GM21786 (cell line): ENCODE measurements around the gene ZNF775.

ENCODE experiments used
- ATAC-seq: cut with Tn5 transposase; IDR thresholded peaks from one replicate; pipeline ENCODE4 v1.9.1; 2021; ENCODE audit not compliant: unreplicated experiment

Gene ZNF775

DNA sequence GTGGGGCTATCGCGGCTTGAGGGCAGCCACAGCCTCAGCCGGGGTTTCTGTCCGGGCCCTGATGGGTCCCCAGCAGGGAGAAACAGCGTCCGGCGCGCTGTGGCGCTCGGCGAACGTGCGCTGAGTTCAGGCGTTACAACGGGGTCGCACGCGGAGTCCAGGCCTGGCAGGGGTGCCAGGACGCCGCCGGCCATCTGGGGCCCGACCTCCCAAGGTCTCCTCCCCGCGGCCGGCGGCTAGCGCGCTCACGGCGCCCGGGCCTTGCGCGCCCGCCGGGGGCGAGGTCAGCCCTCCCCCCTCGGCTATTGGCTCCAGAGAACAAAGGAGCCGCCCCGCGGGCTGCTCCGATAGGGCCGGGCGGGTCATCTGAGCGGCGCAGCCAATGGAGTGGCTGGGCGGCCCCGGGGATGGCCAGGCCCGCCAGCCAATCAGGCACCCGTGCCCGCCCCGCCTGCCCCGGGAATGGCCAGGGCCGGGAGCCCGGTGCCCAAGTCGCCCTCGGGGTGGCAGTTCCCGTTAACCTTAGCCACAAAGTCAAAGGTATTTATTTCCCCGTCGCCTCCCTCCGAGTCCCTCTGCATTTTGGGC, at the start of gene ZNF775:
Gene ZNF775, plus strand, starts transcription at position 478 of the 588 bp plus-strand sequence. CDS start 9,141 bp downstream, outside the sequence.
- peak; percentile 63 for ATAC-seq

DNA sequence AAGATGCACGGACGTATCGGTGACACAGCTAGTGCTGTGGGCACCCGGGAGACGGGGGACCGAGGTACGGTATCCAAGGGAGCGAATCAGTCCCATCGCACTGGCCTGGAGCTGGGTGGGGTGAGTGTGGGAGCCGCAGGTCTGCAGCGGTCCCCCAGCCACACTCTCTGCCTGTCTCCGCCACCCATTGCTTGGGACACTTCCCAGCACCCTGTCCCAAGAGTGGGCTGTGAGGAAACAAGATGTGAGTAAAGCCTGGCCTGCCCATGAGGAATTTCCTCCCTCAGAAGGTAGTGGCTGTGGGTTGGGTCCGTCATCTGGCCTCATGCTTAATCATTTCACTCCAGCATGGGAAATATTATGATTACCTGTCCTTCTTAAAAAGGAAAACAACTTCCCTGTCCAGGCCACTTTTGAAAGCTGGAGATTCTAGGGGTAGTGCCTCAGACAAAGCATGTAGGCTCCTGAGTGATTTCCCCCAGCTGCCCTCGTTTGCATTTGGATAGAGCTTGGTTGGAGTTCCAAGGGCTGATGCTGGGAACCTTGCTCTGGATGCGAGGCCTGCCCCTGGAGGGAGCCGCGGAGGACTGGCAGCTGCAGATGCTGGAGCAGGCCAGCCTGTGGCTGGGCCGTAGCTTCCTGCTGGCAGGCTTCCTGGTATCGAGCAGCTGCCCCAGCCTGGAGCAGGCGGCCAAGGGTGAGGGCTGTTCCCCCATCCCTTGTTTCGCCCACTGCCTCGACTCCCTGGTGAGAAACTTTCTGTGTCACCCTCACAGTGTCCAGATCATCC, 49.6 kb upstream of the ZNF775 start:
- no peak for ATAC-seq

DNA sequence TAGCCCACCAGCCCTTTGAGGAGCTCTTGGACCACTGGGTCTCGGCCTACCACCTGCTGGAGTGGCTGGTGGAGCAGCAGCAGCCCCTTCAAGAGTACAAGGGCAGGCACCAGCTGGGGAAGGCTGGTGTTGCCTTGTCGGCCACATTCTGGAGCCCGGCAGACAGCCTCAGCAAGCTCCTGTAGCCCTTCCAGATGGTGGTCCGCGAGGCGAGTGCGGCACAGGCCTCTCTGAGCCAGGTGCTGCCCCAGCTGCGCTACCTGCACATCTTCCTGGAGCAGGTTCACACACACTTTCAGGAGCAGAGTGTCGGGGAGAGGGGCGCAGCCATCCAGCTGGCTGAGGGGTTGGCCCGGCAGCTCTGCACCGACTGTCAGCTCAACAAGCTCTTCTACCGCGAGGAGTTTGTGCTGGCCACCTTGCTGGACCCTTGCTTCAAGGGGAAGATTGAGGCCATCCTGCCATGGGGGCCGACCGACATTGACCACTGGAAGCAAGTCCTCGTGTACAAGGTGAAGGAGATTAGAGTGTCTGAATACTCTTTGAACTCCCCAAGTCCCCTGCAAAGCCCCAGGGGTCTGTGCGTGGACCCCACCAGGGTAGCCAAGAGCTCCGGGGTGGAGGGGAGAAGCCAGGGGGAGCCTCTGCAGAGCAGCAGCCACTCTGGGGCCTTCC, 48.8 kb upstream of the ZNF775 start:
- no peak for ATAC-seq

DNA sequence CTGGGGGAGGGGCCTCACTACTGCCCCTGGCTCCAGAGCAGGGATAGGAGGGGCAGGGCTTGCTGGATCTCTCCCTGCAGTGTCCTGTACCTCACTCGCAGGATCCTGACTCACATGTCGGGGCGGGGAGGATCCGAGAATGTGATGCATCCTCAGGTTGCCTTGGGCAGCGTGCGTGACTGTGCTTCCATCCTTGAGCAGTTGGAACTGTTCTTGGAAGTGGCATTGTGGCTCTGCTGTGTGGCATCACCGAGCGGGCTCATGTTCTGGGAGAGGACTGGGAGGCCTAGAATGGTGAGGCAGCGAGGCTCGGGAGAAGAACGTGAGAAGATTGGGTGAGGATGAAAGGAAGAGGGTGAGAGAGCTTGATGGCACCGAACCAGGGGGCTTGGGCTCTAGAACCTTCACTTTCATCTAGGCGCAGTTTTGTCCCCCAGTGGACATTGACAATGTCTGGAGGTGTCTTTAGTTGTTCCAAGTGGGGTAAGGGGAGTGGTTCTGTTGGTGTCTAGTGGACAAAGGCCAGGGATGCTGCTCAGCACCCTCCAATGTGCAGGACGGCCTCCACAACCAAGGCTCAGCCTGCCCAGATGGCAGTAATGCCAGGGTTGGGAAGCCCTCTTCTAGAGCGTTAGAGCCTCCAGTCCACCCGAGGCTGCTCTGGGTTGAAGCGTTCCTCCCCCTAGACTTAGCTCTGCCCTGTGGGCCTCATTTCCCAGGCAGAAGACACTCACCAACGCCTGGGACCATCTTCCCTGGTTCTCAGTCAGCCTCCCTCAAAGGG, 46.1 kb upstream of the ZNF775 start:
- ATAC-seq: no peak

GRCh38 chr7:150333659-150334058, 45.5 kb upstream of the ZNF775 start:
- ATAC-seq: no peak

DNA sequence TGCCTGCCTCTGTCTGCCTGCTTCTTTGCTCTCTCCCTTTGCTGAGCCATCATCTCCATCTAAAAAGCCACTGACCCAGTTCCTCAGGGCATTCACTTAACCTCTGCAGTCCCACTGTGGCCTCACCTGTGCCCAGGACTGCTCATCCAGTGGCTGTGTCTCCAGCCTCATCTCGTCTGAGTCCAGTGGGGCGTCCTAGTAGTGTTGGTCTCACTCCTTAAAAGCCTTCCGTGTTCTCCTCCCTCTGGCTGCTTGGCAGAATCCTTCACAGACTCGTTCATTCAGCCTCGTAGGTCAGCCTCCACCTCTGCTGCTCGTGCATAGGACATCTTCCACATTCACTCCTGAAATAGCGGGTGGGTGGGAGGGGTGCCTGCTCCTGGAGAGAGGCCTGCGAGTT, 45.0 kb upstream of the ZNF775 start:
- no peak for ATAC-seq

GRCh38 chr7:150335108-150335773, 43.9 kb upstream of the ZNF775 start:
- ATAC-seq: no peak

- ATAC-seq: no peak
These were observed 43.4 kb upstream of the ZNF775 start for GRCh38 chr7:150335774-150336112.

DNA sequence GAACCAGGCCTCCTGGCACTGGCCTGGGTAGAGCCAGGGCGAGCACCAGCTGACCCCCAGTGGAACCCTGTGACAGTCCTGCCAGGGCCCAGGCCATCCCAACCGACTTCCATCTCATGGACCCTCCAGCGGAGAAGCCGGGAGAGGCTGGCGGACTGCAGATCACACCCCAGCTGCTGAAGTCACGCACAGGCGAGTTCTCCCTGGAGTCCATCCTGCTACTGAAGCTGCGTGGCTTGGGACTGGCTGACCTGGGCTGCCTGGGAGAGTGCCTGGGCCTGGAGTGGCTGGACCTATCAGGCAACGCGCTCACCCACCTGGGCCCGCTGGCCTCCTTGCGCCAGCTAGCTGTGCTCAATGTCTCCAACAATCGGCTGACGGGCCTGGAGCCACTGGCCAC, 42.4 kb upstream of the ZNF775 start:
- no peak for ATAC-seq

GRCh38 chr7:150337179-150337578, 42.0 kb upstream of the ZNF775 start:
- ATAC-seq: no peak

- no peak for ATAC-seq
These were observed 41.5 kb upstream of the ZNF775 start for GRCh38 chr7:150337659-150338081.

- ATAC-seq: no peak
These were observed 40.8 kb upstream of the ZNF775 start for GRCh38 chr7:150338166-150338829.

DNA sequence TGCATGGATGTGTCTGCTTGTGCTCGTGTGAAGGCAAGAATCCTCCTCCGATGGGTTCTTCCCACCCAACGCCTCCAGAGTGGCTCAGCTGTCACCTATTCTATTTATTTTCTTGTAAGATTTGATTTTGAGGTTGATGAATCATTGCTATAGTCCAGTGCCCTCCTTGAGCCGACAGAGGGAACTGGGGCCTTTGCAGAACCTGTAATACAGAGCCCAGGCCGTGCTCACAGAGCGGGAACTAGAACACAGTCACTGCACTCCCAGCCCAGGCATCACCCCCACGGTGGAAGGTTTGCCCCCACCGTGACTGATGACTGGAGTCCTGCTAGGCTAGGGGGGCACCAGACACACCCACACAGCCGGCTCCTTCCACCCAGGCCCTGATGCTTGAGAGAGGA, 39.7 kb upstream of the ZNF775 start:
- ATAC-seq: peak; percentile 55

DNA sequence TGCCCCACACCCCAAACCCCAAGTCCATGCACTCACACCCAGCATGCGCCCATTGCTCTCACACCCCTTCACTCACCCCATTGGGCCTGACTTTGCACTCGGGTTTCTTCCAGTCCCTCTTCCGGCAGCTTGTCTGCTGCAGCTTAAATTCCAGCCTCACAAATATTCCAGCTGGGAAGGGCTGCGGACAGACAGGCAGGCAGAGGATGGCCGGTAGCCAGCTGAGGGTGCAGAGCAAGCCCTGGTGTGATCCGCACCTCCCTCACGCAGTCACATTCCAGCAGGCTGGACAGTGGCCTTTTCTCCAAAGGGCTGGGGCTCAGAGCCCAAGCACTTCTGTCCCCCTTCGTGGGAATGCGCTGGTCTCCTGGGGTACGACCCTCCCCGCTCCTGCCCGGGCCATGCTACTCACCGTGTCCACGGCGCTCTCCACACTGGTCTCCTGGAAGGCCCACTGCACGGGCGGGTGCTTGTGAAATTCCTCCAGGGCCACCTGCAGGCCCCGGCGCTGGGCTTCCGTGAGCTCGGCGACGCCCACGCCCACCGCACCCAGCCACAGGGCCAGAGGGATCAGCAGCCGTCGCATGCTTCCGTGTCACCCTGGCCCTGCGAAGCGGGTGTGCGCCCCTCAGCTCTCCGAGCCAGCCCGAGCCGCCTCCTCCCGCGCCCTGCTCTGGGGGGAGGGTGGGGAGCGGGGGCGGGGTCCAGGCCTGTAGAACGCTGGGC, 38.9 kb upstream of the ZNF775 start:
- ATAC-seq: no peak

- no peak for ATAC-seq
These were observed 38.3 kb upstream of the ZNF775 start for GRCh38 chr7:150340875-150341262.

DNA sequence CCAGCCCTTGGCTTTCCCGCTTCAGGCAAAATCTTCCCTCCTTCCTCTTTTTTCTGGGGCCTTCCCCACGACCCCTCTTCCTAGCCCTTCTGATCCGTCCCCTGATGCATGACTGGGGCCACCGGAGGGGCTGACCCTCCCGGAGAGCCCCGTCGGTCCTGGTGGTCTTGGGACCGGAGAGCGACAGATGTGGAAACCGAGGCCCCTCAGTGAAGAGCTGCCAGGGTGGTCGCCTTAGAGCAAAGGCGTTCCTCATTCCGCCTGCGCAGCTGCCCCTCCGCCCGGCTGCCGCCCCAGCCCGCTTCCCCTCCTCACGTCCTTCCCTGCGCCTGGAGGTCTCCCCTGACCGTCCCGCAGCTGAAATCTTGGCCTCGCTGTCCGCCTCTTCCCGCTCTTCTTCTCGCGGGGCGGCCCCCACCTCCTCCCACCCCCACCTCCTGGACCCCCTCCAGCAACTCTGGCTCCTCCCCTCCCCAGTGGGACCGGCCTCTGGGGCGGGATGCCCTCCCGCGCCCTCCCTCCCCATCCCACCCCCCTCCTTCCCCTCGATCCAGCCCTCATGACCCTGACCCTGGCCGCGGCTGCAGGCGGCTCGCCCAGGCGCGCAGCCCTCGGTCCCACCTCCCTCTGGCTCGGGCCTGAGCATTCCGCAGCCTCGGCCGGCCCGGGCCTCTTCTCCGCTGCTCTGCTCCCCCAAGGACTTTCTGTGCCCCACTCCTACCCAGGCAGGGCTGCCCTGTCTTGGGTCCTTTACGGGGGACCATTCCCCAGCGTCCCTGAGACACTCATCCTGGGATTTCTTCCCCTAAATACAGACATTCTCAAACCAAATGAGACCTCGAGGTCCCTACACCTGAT, 37.6 kb upstream of the ZNF775 start, which contains the start of gene RARRES2:
Gene RARRES2, minus strand, starts transcription at position 367 of the 858 bp plus-strand sequence. CDS start 1,020 bp downstream, outside the sequence.
- ATAC-seq: no peak

GRCh38 chr7:150342121-150342408, 37.1 kb upstream of the ZNF775 start:
- no peak for ATAC-seq

GRCh38 chr7:150343225-150343624, 35.9 kb upstream of the ZNF775 start:
- no peak for ATAC-seq

GRCh38 chr7:150344299-150344698, 34.8 kb upstream of the ZNF775 start:
- no peak for ATAC-seq
